ENCODE results near the gene CMC2.

DNA sequence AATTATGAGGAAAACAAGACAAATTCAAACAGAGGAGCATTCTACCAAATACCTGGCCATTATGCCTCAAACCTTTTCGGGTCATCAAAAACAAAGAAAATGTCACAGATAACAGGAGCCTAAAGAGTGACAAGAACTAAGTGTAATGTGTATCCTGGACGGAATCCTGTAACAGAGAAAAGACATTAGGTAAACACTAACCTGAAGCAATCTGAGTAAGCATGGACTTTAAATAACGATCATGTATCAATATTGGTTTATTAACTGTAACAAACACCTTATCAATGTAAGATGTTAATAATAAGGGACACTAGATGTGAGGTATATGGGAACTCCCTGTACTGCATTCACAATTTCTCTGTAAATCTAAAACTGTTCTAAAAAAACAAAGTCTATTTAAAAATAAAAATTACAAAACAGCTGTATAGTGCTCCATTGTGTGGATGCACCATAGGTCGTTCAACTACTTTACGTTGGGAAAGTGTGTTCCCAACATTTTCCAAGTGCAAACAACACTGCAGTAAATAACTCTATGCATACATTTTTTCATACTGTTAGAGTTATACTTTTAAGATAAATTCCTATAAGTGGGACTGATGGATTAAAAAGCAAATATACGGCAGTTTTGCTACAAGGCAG, 14.8 kb downstream of the CMC2 start:
- no peak for TF ChIP-seq POLR2AphosphoS5 (IDR thresholded peaks at IDR 0.05; ENCODE audit: low read depth, low read length)
- no peak for TF ChIP-seq SIN3A (IDR thresholded peaks at IDR 0.05; ENCODE audit: borderline replicate concordance, insufficient read depth, low read length)
- TF ChIP-seq, protein P1, sequence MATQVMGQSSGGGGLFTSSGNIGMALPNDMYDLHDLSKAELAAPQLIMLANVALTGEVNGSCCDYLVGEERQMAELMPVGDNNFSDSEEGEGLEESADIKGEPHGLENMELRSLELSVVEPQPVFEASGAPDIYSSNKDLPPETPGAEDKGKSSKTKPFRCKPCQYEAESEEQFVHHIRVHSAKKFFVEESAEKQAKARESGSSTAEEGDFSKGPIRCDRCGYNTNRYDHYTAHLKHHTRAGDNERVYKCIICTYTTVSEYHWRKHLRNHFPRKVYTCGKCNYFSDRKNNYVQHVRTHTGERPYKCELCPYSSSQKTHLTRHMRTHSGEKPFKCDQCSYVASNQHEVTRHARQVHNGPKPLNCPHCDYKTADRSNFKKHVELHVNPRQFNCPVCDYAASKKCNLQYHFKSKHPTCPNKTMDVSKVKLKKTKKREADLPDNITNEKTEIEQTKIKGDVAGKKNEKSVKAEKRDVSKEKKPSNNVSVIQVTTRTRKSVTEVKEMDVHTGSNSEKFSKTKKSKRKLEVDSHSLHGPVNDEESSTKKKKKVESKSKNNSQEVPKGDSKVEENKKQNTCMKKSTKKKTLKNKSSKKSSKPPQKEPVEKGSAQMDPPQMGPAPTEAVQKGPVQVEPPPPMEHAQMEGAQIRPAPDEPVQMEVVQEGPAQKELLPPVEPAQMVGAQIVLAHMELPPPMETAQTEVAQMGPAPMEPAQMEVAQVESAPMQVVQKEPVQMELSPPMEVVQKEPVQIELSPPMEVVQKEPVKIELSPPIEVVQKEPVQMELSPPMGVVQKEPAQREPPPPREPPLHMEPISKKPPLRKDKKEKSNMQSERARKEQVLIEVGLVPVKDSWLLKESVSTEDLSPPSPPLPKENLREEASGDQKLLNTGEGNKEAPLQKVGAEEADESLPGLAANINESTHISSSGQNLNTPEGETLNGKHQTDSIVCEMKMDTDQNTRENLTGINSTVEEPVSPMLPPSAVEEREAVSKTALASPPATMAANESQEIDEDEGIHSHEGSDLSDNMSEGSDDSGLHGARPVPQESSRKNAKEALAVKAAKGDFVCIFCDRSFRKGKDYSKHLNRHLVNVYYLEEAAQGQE (IDR thresholded peaks at IDR 0.05; ENCODE audit: insufficient read depth in 1 of 2, low read depth in 2 of 2, low read length in 2 of 2), result no peak
